DND-41 (cell line): Measurements from ENCODE around the gene ANKRD12.
A peak's percentile ranks its signal among the peaks of the same experiment; 100 is the strongest.
"Not testable (repeated sequence)": the region's sequence is repeated elsewhere in the genome, so short reads cannot be mapped to it uniquely, and the experiment has no call there.

Experiments
- ATAC-seq: fragments of 200-7000 bp; cut with Tn5 transposase; 3 replicates; pipeline ENCODE4 v1.9.1; 2021; ENCODE audit warnings: low read depth; ENCODE audit not compliant: insufficient read depth
- DNase-seq: peaks from one replicate; pipeline ENCODE4 v3.0.0-alpha.2; 2020
- H2AFZ ChIP-seq: 2 replicates; pipeline ENCODE4 v1.6.0; 2012; ENCODE audit warnings: low read depth, low read length
- H3K27ac ChIP-seq: 2 replicates; pipeline ENCODE4 v1.5.1; 2012; ENCODE audit warnings: low read length, inconsistent platforms
- H3K27me3 ChIP-seq: fragments of 200-600 bp; sonication (generic); 2 replicates; pipeline ENCODE4 v1.6.0; 2012; ENCODE audit warnings: low read length, mild to moderate bottlenecking, inconsistent platforms; ENCODE audit not compliant: insufficient read depth, poor library complexity
- H3K36me3 ChIP-seq: 2 replicates; pipeline ENCODE4 v1.5.1; 2012; ENCODE audit warnings: low read length, inconsistent platforms; ENCODE audit not compliant: insufficient read depth
- H3K4me1 ChIP-seq: 2 replicates; pipeline ENCODE4 v1.5.1; 2012; ENCODE audit warnings: mild to moderate bottlenecking, low read length; ENCODE audit not compliant: insufficient read depth
- H3K4me2 ChIP-seq: 2 replicates; pipeline ENCODE4 v1.6.0; 2012; ENCODE audit warnings: mild to moderate bottlenecking, moderate library complexity, low read length, inconsistent platforms; ENCODE audit not compliant: insufficient read depth
- H3K4me3 ChIP-seq, 2 experiments: fragments of 200-600 bp in 1 of 2; shearing (Covaris generic) in 1 of 2; 2 replicates each; pipeline ENCODE4 v1.5.1; 2012 to 2016; ENCODE audit warnings: inconsistent platforms in 2 of 2, low read length in 2 of 2, mild to moderate bottlenecking in 2 of 2, low read depth in 1 of 2, moderate library complexity in 1 of 2
- H3K79me2 ChIP-seq: 2 replicates; pipeline ENCODE4 v1.6.0; 2012; ENCODE audit warnings: low read length, inconsistent platforms; ENCODE audit not compliant: insufficient read depth
- H3K9ac ChIP-seq: 2 replicates; pipeline ENCODE4 v1.6.0; 2012; ENCODE audit warnings: low read depth, mild to moderate bottlenecking, inconsistent platforms, low read length, moderate library complexity
- H3K9me3 ChIP-seq: 2 replicates; pipeline ENCODE4 v1.5.1; 2012; ENCODE audit warnings: low read length, moderate library complexity, mild to moderate bottlenecking, inconsistent platforms; ENCODE audit not compliant: insufficient read depth, severe bottlenecking
- H4K20me1 ChIP-seq: 2 replicates; pipeline ENCODE4 v1.6.0; 2012; ENCODE audit warnings: low read length; ENCODE audit not compliant: insufficient read depth
- CTCF ChIP-seq: IDR thresholded peaks from 2 replicates; pipeline ENCODE4 v1.5.1; 2012; ENCODE audit warnings: borderline replicate concordance, low read length, moderate library complexity, mild to moderate bottlenecking; ENCODE audit not compliant: poor library complexity, severe bottlenecking; ENCODE audit errors: extremely low read depth
- EZH2 ChIP-seq: IDR thresholded peaks from 3 replicates; pipeline ENCODE4 v1.6.1; 2012; ENCODE audit warnings: borderline replicate concordance, low read depth, mild to moderate bottlenecking, moderate library complexity, low read length, inconsistent platforms; ENCODE audit not compliant: severe bottlenecking

The ANKRD12 gene

GRCh38 chr18:9136315-9137155, at the start of gene ANKRD12:
TSS of gene ANKRD12 (plus strand) at chr18:9136781. CDS start at chr18:9182433, 45,652 bp downstream.
- Histone ChIP-seq H4K20me1 (peaks cover 16% of the 10 kb centered on the region; the same call in 1 of the 2 replicates), H3K4me1 (peaks cover 43% of the 10 kb centered on the region), H3K9ac (peak within 1 kb of the TSS; percentile 80), H3K4me2 (peak within 1 kb of the TSS; percentile 95), H3K36me3 (peaks cover 25% of the 10 kb centered on the region), H3K27ac (peak within 1 kb of the TSS; percentile 94), H3K4me3 (peak within 1 kb of the TSS; percentile 56 to 62), H2AFZ (peak within 1 kb of the TSS; percentile 95), H3K27me3 (no peaks in the 10 kb centered on the region), H3K79me2 (peaks cover 57% of the 10 kb centered on the region), H3K9me3 (no peaks in the 10 kb centered on the region)
- ATAC-seq (peak; percentile 81), DNase-seq (peak; percentile 96)
- TF ChIP-seq CTCF = no peak
- TF ChIP-seq EZH2 = no peak

GRCh38 chr18:9087144-9087543, 49.4 kb upstream of the ANKRD12 start:
- no peak overlapping the region for H3K9ac ChIP-seq
- H3K36me3 ChIP-seq = no peaks in the 10 kb centered on the region
- H3K9me3 ChIP-seq = no peaks in the 10 kb centered on the region
- no peak overlapping the region for H3K4me3 ChIP-seq
- ATAC-seq (no peak), DNase-seq (no peak)
- no peaks in the 10 kb centered on the region for H3K4me1 ChIP-seq
- H3K79me2 ChIP-seq = no peaks in the 10 kb centered on the region
- H3K27ac ChIP-seq = no peak overlapping the region
- H4K20me1 ChIP-seq = no peaks in the 10 kb centered on the region
- H2AFZ ChIP-seq = no peak overlapping the region
- H3K27me3 ChIP-seq = peaks cover 3% of the 10 kb centered on the region
- no peak overlapping the region for H3K4me2 ChIP-seq
- TF ChIP-seq EZH2 (no peak), CTCF (no peak)

GRCh38 chr18:9088252-9088651, 48.3 kb upstream of the ANKRD12 start:
- H3K9ac ChIP-seq = no peak overlapping the region
- ATAC-seq = no peak
- H3K4me3 ChIP-seq = no peak overlapping the region
- H3K4me1 ChIP-seq = no peaks in the 10 kb centered on the region
- no peak for DNase-seq
- H3K36me3 ChIP-seq = no peaks in the 10 kb centered on the region
- H4K20me1 ChIP-seq = no peaks in the 10 kb centered on the region
- no peak overlapping the region for H3K4me2 ChIP-seq
- TF ChIP-seq EZH2 (no peak), CTCF (no peak)
- no peaks in the 10 kb centered on the region for H3K79me2 ChIP-seq
- no peak overlapping the region for H2AFZ ChIP-seq
- no peak overlapping the region for H3K27ac ChIP-seq
- H3K27me3 ChIP-seq = no peaks in the 10 kb centered on the region
- no peaks in the 10 kb centered on the region for H3K9me3 ChIP-seq

GRCh38 chr18:9088727-9089126, 47.9 kb upstream of the ANKRD12 start:
- not testable (repeated sequence) for H3K27me3 ChIP-seq, H2AFZ ChIP-seq, H3K9me3 ChIP-seq, ATAC-seq, H3K79me2 ChIP-seq, H3K9ac ChIP-seq, H3K4me1 ChIP-seq, DNase-seq, H3K36me3 ChIP-seq, H3K4me2 ChIP-seq, H3K27ac ChIP-seq, H4K20me1 ChIP-seq, H3K4me3 ChIP-seq
